KMS-11 (cell line): ENCODE data around the gene SDK2.

Experiments used
- H2AFZ ChIP-seq: fragments of 200-600 bp; sonication (generic); 2 replicates; pipeline ENCODE4 v1.6.1; 2016; ENCODE audit warnings: antibody characterized with exemption, mixed run types, low read depth
- H3K27ac ChIP-seq: fragments of 200-600 bp; sonication (generic); 2 replicates; pipeline ENCODE4 v1.6.1; 2016; ENCODE audit warnings: mild to moderate bottlenecking, mixed run types
- H3K27me3 ChIP-seq: fragments of 200-600 bp; sonication (generic); 2 replicates; pipeline ENCODE4 v1.6.1; 2017; ENCODE audit warnings: mild to moderate bottlenecking, low read depth, mixed run types, moderate library complexity; ENCODE audit not compliant: insufficient read depth
- H3K36me3 ChIP-seq: fragments of 200-600 bp; sonication (generic); 2 replicates; pipeline ENCODE4 v1.6.1; 2017; ENCODE audit warnings: mild to moderate bottlenecking, mixed run types; ENCODE audit not compliant: insufficient read depth
- H3K4me1 ChIP-seq: fragments of 200-600 bp; sonication (generic); 2 replicates; pipeline ENCODE4 v1.6.1; 2016; ENCODE audit warnings: mild to moderate bottlenecking, low read depth, mixed run types; ENCODE audit not compliant: poor library complexity, severe bottlenecking
- H3K4me2 ChIP-seq: fragments of 200-600 bp; sonication (generic); 2 replicates; pipeline ENCODE4 v1.7.0; 2016; ENCODE audit warnings: mild to moderate bottlenecking, mixed run types
- H3K4me3 ChIP-seq: fragments of 200-600 bp; sonication (generic); IDR thresholded peaks from 2 replicates; pipeline ENCODE4 v1.6.1; 2017; ENCODE audit warnings: low read depth, low read length, mixed read lengths; ENCODE audit not compliant: insufficient read depth
- H3K79me2 ChIP-seq: fragments of 200-600 bp; sonication (generic); 2 replicates; pipeline ENCODE4 v1.6.1; 2016; ENCODE audit warnings: low read depth, mixed run types; ENCODE audit not compliant: insufficient read depth
- H3K9ac ChIP-seq: fragments of 200-600 bp; sonication (generic); 2 replicates; pipeline ENCODE4 v1.6.1; 2016; ENCODE audit warnings: mild to moderate bottlenecking, mixed run types
- H4K20me1 ChIP-seq: fragments of 200-600 bp; sonication (generic); 2 replicates; pipeline ENCODE4 v1.6.1; 2016; ENCODE audit warnings: mild to moderate bottlenecking, mixed run types; ENCODE audit not compliant: insufficient read depth
- CTCF ChIP-seq: fragments of 200-600 bp; sonication (generic); conservative IDR thresholded peaks from 2 replicates; pipeline ENCODE4 v1.6.1; 2017; ENCODE audit warnings: low read depth, mild to moderate bottlenecking, antibody characterized with exemption, low read length, moderate library complexity, mixed read lengths

Gene SDK2

DNA sequence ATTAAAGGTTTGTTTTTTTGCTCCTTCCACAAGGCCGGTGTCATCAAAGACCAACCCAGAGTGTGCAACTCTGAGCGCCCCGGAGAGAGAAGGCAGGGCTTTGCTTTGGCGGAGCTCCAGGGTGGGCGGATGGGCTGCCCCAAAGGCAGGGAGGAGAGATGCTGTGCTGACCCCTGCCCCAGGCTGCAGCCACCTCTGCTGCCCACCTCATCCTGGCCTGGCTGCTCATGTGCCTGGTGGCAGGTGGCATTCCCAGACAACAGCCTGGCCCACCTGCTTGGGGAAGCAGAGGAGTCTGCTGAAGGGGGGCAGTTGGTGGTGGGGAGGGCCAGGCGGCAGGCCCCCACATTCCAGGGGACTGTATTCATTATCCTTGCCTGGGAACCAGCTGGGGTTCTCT lies 122.1 kb downstream of the SDK2 start:
- H4K20me1 ChIP-seq = no peaks in the 10 kb centered on the region
- no peak for TF ChIP-seq CTCF
- H2AFZ ChIP-seq = no peak overlapping the region
- no peak overlapping the region for H3K4me2 ChIP-seq
- H3K9ac ChIP-seq = no peak overlapping the region
- H3K4me1 ChIP-seq = no peaks in the 10 kb centered on the region
- H3K27ac ChIP-seq = no peak overlapping the region
- no peaks in the 10 kb centered on the region for H3K36me3 ChIP-seq
- peaks cover 78% of the 10 kb centered on the region for H3K27me3 ChIP-seq
- no peaks in the 10 kb centered on the region for H3K79me2 ChIP-seq
- no peak overlapping the region for H3K4me3 ChIP-seq

DNA sequence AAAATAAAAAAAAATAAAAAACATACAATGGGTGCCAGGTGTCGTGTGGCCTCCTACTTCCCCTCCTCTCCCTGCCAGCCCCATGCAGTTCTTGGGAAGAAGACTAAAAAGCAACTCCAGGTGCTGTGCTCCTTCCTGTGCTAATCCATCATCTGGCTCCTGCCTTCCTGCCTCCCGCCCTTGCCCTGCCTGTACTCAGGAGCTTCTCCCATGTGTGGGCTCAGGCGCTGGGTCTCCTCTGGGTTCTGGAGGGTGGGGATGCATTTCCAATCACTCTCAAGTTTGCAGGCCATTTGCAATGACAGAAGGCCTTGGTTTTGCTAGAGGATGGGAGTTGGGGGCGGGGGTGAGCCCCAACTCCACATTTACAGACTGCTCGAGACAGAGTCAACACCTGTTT lies 122.9 kb downstream of the SDK2 start:
- H3K4me3 ChIP-seq = no peak overlapping the region
- H3K79me2 ChIP-seq = no peaks in the 10 kb centered on the region
- no peak overlapping the region for H3K9ac ChIP-seq
- no peak overlapping the region for H3K27ac ChIP-seq
- H3K36me3 ChIP-seq = no peaks in the 10 kb centered on the region
- no peaks in the 10 kb centered on the region for H4K20me1 ChIP-seq
- no peak for TF ChIP-seq CTCF
- no peaks in the 10 kb centered on the region for H3K4me1 ChIP-seq
- no peak overlapping the region for H2AFZ ChIP-seq
- peaks cover 81% of the 10 kb centered on the region for H3K27me3 ChIP-seq
- H3K4me2 ChIP-seq = no peak overlapping the region

GRCh38 chr17:73520369-73520761 lies 123.9 kb downstream of the SDK2 start:
- Histone ChIP-seq H3K4me3 (no peak overlapping the region), H3K36me3 (no peaks in the 10 kb centered on the region), H4K20me1 (no peaks in the 10 kb centered on the region), H3K9ac (no peak overlapping the region), H3K4me2 (no peak overlapping the region), H3K27ac (no peak overlapping the region), H3K79me2 (no peaks in the 10 kb centered on the region), H3K27me3 (peaks cover 79% of the 10 kb centered on the region), H2AFZ (no peak overlapping the region), H3K4me1 (no peaks in the 10 kb centered on the region)
- no peak for TF ChIP-seq CTCF

- Histone ChIP-seq H3K9ac (no peak overlapping the region), H3K36me3 (no peaks in the 10 kb centered on the region), H2AFZ (no peak overlapping the region), H3K4me3 (no peak overlapping the region), H3K79me2 (no peaks in the 10 kb centered on the region), H3K4me2 (no peak overlapping the region), H3K4me1 (no peaks in the 10 kb centered on the region), H3K27me3 (peaks cover 80% of the 10 kb centered on the region), H4K20me1 (no peaks in the 10 kb centered on the region), H3K27ac (no peak overlapping the region)
- no peak for TF ChIP-seq CTCF
Observed at GRCh38 chr17:73519714-73520368, 124.4 kb downstream of the SDK2 start.
